HG03521 (cell line): Measurements from ENCODE around the gene ALG14.
"Not testable (repeated sequence)": the region's sequence is repeated elsewhere in the genome, so short reads cannot be mapped to it uniquely, and the experiment has no call there.

Experiments used
- ATAC-seq: cut with Tn5 transposase; IDR thresholded peaks from one replicate; pipeline ENCODE4 v1.9.1; 2021; ENCODE audit warnings: mild to moderate bottlenecking, moderate library complexity; ENCODE audit not compliant: unreplicated experiment

The ALG14 gene

DNA sequence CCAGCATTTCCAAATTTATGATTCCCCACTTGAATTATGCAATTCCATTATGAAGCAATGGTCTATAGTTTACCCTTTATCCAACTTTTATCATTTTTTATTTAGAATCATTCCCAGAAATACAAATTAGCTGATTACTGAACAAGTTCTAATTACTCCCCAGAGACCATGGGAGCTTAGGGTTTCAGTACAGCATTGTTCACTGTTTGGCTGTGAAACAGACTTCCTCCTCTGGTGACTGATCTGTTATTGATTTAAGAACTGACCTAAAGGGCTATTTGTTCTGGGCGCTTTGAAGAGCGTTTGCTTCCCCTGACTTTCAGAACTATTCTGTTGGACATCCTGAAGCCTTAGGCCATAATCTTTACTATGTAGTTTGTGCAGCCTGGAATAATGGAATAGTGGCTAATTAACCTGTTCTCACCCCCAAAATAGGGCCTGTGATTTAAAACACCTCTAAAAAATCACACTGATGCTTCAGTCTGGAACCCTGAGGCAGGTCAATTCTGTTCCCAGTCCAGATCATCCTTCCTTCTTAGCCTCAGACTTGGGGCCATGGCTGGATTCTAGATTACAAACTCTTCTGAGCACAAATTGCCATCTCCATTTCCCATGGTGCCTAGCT lies 58.7 kb downstream of the ALG14 start:
- no peak for ATAC-seq

DNA sequence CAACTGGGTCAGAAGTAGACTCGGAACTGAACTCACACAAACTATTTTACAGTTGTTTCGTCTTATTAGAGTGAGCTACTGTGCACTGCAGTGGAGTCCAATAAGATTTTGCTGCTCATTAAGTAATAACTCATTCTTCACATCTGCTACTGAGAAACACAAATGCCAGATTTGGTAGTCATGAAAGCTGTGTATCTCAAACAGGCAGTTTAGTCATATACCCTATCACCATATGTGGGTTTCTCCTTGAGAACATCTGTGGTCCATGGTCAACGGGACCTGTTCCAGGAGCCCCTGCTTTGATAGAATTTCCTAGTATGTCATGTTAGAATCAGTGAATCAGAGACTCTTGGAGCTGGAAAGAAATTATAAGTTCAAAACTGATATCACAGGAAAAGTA lies 60.4 kb downstream of the ALG14 start:
- no peak for ATAC-seq

GRCh38 chr1:95010158-95010557 lies 62.6 kb downstream of the ALG14 start:
- no peak for ATAC-seq

DNA sequence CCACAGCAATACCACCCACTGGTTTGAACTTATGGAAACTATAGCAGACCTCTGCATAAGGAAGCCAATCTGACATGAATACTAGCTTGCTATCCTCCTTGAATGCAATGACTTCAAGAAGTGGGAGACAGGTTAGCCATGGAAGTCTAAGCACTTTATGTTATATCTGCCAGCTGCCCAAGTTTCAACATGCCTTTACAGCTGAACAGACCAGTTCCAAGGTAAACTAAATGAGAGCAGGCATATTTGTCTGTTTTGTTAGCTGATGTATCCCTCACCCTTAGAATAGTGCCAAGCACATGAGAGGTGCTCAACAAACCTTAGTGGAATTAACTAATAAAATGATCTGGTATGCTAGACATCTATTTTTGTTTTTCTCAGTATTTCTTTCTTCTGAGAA lies 65.1 kb downstream of the ALG14 start:
- no peak for ATAC-seq

DNA sequence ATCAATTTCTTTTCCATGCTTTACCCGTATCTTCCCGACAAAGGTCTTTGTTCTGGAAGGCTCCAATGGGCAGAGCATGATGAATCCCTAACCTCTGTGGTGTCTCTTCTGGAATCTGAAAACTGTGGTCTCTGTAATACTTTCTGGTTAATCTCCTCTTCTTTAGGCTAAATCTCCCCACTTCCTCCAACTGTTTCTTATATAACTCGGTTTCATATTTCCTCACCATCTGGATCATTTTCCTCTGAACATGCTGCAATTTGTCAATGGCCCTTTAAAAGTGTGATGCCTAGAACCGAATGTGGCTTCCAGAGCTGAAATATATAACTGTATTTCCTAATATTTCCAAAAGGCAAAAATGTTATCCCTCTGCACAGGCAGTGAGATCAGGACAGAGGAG lies 66.1 kb downstream of the ALG14 start:
- no peak for ATAC-seq

DNA sequence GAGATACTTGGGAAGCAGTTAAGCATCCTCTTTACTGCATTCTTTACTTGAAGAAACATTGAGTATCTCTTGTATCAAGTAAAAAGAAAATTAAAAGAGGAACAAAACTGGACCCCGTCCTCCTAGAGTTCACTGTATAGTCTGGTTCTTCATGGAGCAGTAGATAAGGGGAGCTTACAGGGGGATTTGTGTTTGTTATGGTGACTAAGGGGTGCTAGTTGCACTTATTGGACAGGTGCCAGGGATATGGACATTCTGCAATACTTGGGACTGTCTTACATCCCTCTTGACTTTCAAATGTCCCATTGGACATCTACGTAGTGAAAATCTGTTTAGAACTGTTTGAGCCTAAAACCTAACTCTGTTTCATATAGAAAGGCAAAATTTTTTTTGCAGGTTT lies 67.2 kb downstream of the ALG14 start:
- ATAC-seq: no peak

- no peak for ATAC-seq
These were observed 68.7 kb downstream of the ALG14 start for GRCh38 chr1:95004013-95004412.

DNA sequence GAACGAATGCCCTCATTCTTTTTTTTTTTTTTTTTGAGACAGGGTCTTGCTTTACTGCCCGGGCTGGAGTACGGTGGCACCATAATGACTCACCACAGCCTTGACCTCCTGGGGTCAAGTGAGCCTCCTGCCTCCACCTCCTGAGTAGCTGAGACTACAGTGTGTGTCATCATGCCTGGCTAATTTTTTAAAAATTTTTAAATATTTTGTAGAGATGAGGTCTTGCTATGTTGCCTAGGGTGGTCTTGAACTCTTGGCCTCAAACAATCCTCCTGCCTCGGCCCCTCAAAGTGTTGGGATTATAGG lies 69.4 kb downstream of the ALG14 start:
- no peak for ATAC-seq

GRCh38 chr1:95002540-95003432 lies 70.0 kb downstream of the ALG14 start:
- ATAC-seq: no peak

- ATAC-seq: no peak
These were observed 70.6 kb downstream of the ALG14 start for GRCh38 chr1:95002164-95002539.

DNA sequence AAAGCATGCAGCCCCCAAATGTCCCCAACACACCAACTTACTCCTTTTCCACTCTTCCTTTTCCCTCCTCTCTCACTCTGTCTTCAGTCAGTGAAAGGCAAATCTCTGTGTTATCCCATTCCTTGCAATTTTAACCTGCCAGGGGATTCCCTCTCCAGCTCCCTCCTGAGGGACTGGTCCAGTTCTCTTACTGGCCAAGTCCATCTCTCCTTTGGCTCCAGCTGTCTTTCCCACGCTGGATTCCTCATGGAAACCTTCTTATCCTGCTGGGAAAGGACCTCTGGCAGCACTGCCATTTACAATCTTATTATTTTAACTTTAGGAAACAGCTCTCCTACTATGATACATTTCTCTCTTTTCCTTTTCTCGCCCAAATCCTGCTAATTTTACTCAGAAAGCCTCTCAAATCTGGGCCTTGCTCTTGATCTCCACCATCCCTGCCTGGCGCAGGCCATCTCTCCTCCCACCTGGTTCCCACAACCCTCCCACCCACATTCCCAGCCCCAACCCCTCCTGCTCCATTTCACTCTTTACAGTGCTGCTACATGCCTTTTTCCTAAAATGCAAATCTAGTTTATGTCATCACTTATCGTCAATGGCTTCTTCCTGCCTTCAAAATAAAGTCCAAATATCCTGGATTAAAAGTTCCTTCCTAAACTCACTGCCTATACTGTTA lies 73.2 kb downstream of the ALG14 start:
- ATAC-seq: no peak

- no peak for ATAC-seq
These were observed 74.0 kb downstream of the ALG14 start for GRCh38 chr1:94998748-94999147.

GRCh38 chr1:94998114-94998513 lies 74.6 kb downstream of the ALG14 start:
- no peak for ATAC-seq

- not testable (repeated sequence) for ATAC-seq
These were observed 77.2 kb downstream of the ALG14 start for GRCh38 chr1:94995536-94995935.

GRCh38 chr1:94994805-94995204 lies 77.9 kb downstream of the ALG14 start:
- ATAC-seq: no peak

- no peak for ATAC-seq
These were observed 78.7 kb downstream of the ALG14 start for GRCh38 chr1:94993931-94994645.

DNA sequence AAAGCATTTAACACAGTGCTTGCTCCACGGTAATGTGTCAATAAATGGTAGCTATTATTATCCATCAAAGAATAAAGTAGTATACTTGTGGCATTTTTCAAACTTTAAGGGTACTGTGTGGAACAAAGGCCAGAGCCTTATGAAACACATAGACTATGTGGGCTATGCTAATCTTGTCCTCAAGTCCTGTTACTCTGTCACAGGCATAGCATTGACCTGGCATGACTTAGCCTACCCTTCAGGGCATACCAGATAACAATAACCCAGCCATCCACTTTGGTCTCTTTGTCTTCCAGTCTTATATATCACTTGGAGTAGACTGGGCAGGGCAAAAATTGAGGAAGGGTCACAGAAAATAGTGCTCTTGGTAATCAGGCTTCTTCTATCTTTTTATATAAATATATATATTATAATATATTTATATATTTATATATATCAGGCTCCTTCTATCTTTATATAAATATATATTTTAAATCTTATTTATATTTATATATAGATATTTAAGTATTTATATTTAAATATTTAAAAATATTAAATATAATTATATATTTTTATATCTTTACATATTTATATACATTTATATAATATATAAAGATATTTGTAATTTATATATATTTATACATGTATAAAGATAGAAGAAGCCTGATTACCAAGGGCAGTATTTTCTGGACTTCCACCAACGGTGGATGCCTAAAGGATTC lies 79.7 kb downstream of the ALG14 start:
- ATAC-seq: no peak

DNA sequence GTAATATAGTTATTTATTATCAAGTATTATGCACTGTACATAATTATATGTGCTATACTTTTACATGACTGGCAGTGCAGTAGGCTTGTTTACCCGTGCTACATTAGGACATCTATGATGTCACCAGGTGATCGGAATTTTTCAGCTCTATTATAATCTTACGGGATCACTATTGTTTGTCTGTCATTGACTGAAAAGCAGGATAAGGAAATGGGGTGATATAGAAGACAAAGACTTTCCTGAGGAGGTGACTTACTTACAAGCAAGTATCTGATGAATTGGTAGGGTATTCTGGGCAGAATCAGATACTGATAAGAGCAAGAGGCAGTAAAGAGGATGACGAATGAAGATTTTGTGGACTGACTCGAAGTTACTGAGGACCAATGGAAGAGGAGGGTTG lies 80.6 kb downstream of the ALG14 start:
- ATAC-seq: no peak

- ATAC-seq: no peak
These were observed 82.8 kb downstream of the ALG14 start for GRCh38 chr1:94989911-94990473.

DNA sequence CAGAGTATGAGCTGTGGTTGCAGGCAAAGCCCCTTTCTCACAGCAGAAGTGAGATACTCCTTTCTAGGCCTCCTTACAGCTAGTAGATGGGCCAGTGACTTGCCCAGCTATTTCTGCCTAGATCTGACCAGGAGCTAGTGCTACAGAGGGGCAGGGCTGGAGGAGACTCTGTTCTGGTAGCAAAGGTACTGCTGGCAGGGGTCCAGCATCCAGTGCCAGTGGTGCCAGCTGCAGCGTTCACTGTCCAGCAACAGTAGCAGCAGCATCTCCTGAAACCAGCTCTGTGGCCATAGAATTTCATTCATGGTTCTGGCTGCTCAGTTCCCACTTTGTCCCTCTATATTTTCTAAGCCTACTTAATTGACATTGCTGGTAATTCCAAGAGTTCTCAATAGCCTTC lies 83.4 kb downstream of the ALG14 start:
- no peak for ATAC-seq

DNA sequence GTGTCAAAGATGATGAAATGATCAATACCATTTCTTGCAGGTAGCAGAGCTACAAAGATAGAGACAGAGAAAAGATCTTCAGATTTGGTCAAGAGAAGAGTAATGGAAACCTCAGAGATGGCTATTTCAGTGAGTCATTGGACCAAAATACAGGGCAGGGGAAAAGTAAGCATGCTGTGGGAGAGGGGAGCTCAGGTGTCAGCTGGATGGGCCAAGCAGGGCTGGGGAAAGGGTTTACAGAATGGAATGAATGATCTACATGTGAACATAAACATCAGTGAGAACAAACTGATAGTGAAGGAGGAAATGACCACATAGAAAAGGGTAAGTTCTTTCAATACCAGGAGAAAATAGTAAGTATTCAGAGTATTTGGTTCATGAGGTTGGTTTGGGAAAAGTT lies 84.4 kb downstream of the ALG14 start:
- ATAC-seq: no peak
